Progenitor cell of endocrine pancreas (in vitro differentiated cells): ENCODE measurements around the gene EYA2. TPM values are rescaled to one million over a fixed set of nuclear protein-coding genes. Genes with fewer than 3 reads are reported as not detected.

ENCODE experiments used
- DNase-seq: peaks from one replicate; pipeline ENCODE4 v3.0.0; 2021; ENCODE audit warnings: low spot score; ENCODE audit not compliant: unreplicated experiment
- H3K27ac Mint-ChIP-seq: 2 replicates; pipeline ENCODE4 v1.8.0; 2021; ENCODE audit warnings: mild to moderate bottlenecking, moderate library complexity, mixed read lengths
- H3K27me3 Mint-ChIP-seq: 2 replicates; pipeline ENCODE4 v1.8.0; 2021; ENCODE audit warnings: mixed read lengths
- H3K36me3 Mint-ChIP-seq: 2 replicates; pipeline ENCODE4 v1.8.0; 2022; ENCODE audit warnings: mixed read lengths; ENCODE audit not compliant: insufficient read depth
- H3K4me1 Mint-ChIP-seq: 2 replicates; pipeline ENCODE4 v1.8.0; 2021; ENCODE audit warnings: low read depth, mixed read lengths
- H3K4me3 Mint-ChIP-seq: 2 replicates; pipeline ENCODE4 v1.8.0; 2021; ENCODE audit warnings: low read depth, mild to moderate bottlenecking, moderate library complexity, mixed read lengths
- H3K9me3 Mint-ChIP-seq: 2 replicates; pipeline ENCODE4 v1.8.0; 2021; ENCODE audit warnings: low read depth, mixed read lengths
- microRNA-seq: library from miRNA; unstranded; fragments of <30 nt; microRNA quantifications from one replicate; pipeline ENCODE4 v1.1.0, GENCODE V29; 2020; ENCODE audit warnings: borderline number of aligned reads; ENCODE audit not compliant: unreplicated experiment
- total RNA-seq: library from RNA; stranded (reverse); gene quantifications from 2 replicates; pipeline ENCODE4 v1.2.1, GENCODE V29; 2021
- TF ChIP-seq, protein P1 (sequence below): fragments of 200-600 bp; sonication (generic); IDR thresholded peaks from one replicate; pipeline ENCODE4 v1.5.0; 2021; ENCODE audit warnings: antibody characterized with exemption, mild to moderate bottlenecking; ENCODE audit not compliant: unreplicated experiment

EYA2 gene
- total RNA-seq, 1 donor from 2014 or later, result 0.53 TPM

- DNase-seq, result no peak
- Mint-ChIP-seq H3K4me3 (no peak overlapping the region), H3K4me1 (no peaks in the 10 kb centered on the region), H3K36me3 (peaks cover 38% of the 10 kb centered on the region), H3K27me3 (no peaks in the 10 kb centered on the region), H3K9me3 (no peaks in the 10 kb centered on the region), H3K27ac (no peak overlapping the region)
- TF ChIP-seq, protein P1, sequence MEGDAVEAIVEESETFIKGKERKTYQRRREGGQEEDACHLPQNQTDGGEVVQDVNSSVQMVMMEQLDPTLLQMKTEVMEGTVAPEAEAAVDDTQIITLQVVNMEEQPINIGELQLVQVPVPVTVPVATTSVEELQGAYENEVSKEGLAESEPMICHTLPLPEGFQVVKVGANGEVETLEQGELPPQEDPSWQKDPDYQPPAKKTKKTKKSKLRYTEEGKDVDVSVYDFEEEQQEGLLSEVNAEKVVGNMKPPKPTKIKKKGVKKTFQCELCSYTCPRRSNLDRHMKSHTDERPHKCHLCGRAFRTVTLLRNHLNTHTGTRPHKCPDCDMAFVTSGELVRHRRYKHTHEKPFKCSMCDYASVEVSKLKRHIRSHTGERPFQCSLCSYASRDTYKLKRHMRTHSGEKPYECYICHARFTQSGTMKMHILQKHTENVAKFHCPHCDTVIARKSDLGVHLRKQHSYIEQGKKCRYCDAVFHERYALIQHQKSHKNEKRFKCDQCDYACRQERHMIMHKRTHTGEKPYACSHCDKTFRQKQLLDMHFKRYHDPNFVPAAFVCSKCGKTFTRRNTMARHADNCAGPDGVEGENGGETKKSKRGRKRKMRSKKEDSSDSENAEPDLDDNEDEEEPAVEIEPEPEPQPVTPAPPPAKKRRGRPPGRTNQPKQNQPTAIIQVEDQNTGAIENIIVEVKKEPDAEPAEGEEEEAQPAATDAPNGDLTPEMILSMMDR, result no peak
Measured at GRCh38 chr20:47236639-47236900, 341.9 kb downstream of the EYA2 start.

DNA sequence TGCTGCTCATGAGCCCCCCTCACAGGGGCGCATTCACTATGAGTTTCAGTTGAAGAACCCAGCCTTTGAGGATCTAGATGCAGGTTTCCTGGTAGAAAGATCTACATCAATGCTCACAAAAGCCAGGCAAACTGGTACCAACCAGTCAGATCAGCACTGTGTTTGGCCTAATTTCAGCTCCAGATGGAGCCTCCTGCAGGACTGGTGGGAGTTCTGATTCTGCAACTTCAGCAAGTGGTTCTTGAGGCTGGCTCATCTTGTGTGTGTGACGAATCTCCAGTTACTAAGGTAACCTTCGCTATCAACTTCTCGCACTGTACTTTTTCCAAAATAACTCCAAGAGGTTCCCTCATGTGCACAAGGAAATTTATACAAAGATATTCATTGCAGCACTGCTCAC lies 343.1 kb downstream of the EYA2 start:
- H3K4me3 Mint-ChIP-seq, result no peak overlapping the region
- peaks cover 37% of the 10 kb centered on the region for H3K36me3 Mint-ChIP-seq
- DNase-seq, result no peak
- H3K27ac Mint-ChIP-seq, result no peak overlapping the region
- TF ChIP-seq, protein P1, result no peak
- H3K4me1 Mint-ChIP-seq, result peaks cover 1% of the 10 kb centered on the region
- no peaks in the 10 kb centered on the region for H3K9me3 Mint-ChIP-seq
- no peaks in the 10 kb centered on the region for H3K27me3 Mint-ChIP-seq

Small RNA genes lying within 50 kb of the gene (microRNA-seq; reads per million reads assigned to microRNA genes)
- gene MIR3616, result not detected

Other genes starting within 250 kb of the EYA2 start
- gene SLC13A3, start 243.4 kb upstream of the EYA2 start, total RNA-seq, result 2.9 and 5.0 TPM in 2 replicates
- gene TP53RK, start 205.4 kb upstream of the EYA2 start, total RNA-seq, result 11.1 and 11.5 TPM in 2 replicates
- gene SLC2A10, start 185.2 kb upstream of the EYA2 start, total RNA-seq, result 16.1 and 16.6 TPM in 2 replicates